Smooth muscle cell (in vitro differentiated cells): ENCODE data around the gene LETM1. TPM values are rescaled to one million over a fixed set of nuclear protein-coding genes. Genes with fewer than 3 reads are reported as not detected.

Source experiments
- DNase-seq: peaks from one replicate; lab custom pipeline; 2025; ENCODE audit not compliant: unreplicated experiment; lab: John Stamatoyannopoulos, UW
- H2AFZ ChIP-seq: fragments of 200-600 bp; sonication (generic); 2 replicates; pipeline ENCODE4 v1.6.0; 2016; ENCODE audit warnings: antibody characterized with exemption, low read depth, mild to moderate bottlenecking
- H3F3A ChIP-seq: fragments of 200-600 bp; sonication (generic); 2 replicates; pipeline ENCODE4 v1.6.0; 2017; ENCODE audit warnings: antibody characterized with exemption, low read depth
- H3K27ac ChIP-seq: fragments of 200-600 bp; sonication (generic); 2 replicates; pipeline ENCODE4 v1.5.1; 2016; ENCODE audit warnings: low read depth, mild to moderate bottlenecking
- H3K27me3 ChIP-seq: fragments of 200-600 bp; sonication (generic); 2 replicates; pipeline ENCODE4 v1.6.1; 2016; ENCODE audit warnings: low read depth, mild to moderate bottlenecking
- H3K36me3 ChIP-seq: fragments of 200-600 bp; sonication (generic); 2 replicates; pipeline ENCODE4 v1.5.1; 2016; ENCODE audit warnings: low read depth
- H3K4me1 ChIP-seq: fragments of 200-600 bp; sonication (generic); 2 replicates; pipeline ENCODE4 v1.5.1; 2016; ENCODE audit warnings: low read depth
- H3K4me2 ChIP-seq: fragments of 200-600 bp; sonication (generic); 2 replicates; pipeline ENCODE4 v1.6.0; 2016; ENCODE audit warnings: mild to moderate bottlenecking
- H3K4me3 ChIP-seq: fragments of 200-600 bp; sonication (generic); 2 replicates; pipeline ENCODE4 v1.5.1; 2016; ENCODE audit warnings: mild to moderate bottlenecking
- H3K79me2 ChIP-seq: fragments of 200-600 bp; sonication (generic); 2 replicates; pipeline ENCODE4 v1.6.0; 2016; ENCODE audit warnings: low read depth, mild to moderate bottlenecking
- H3K9ac ChIP-seq: fragments of 200-600 bp; sonication (generic); 2 replicates; pipeline ENCODE4 v1.6.0; 2016; ENCODE audit warnings: low read depth
- H3K9me3 ChIP-seq: fragments of 200-600 bp; sonication (generic); replicated peaks from 2 replicates; pipeline ENCODE4 v1.5.1; 2016; ENCODE audit warnings: low read depth
- H4K20me1 ChIP-seq: fragments of 200-600 bp; sonication (generic); 2 replicates; pipeline ENCODE4 v1.6.0; 2016; ENCODE audit warnings: low read depth
- CTCF ChIP-seq: fragments of 200-600 bp; sonication (generic); IDR thresholded peaks from 2 replicates; pipeline ENCODE4 v1.5.1; 2017; ENCODE audit warnings: borderline replicate concordance, mild to moderate bottlenecking, antibody characterized with exemption; ENCODE audit not compliant: insufficient read depth, poor library complexity, severe bottlenecking
- WGBS: methylation state at CpG from one replicate; pipeline ENCODE4 v1.1.7; 2016; ENCODE audit warnings: low lambda C conversion rate; 5-methylcytosine and 5-hydroxymethylcytosine counted together
- polyA plus RNA-seq: library from polyadenylated mRNA; unstranded; fragments of >200 nt; fragmentation: Nextera tagmentation; extraction: Ambion mirVana; gene quantifications from 2 replicates; pipeline ENCODE4 v1.2.1, GENCODE V29; 2016
- total RNA-seq: library from RNA; depleted of rRNA; stranded (reverse); fragments of >200 nt; gene quantifications from 2 replicates; pipeline ENCODE4 v1.2.3, GENCODE V29; 2014

LETM1 gene
- total and polyA plus RNA-seq, 2 experiments from 2014 or later: 15.3 to 17.1 TPM

GRCh38 chr4:1802720-1803522 is 53.0 kb downstream of the LETM1 start:
- no peak overlapping the region for H3K9ac ChIP-seq
- H3K4me1 ChIP-seq: no peaks in the 10 kb centered on the region
- no peak overlapping the region for H3K27ac ChIP-seq
- no peak overlapping the region for H3K4me3 ChIP-seq
- 96% methylated on average over 68 of the region's 71 CpGs for WGBS
- H3K27me3 ChIP-seq: no peaks in the 10 kb centered on the region
- no peaks in the 10 kb centered on the region for H3K79me2 ChIP-seq
- peaks cover under 1% of the 10 kb centered on the region for H3F3A ChIP-seq
- H3K36me3 ChIP-seq: no peaks in the 10 kb centered on the region
- H3K9me3 ChIP-seq: no peaks in the 10 kb centered on the region
- H4K20me1 ChIP-seq: no peaks in the 10 kb centered on the region
- H3K4me2 ChIP-seq: no peak overlapping the region
- no peak for TF ChIP-seq CTCF
- DNase-seq: no peak
- no peak overlapping the region for H2AFZ ChIP-seq

GRCh38 chr4:1802151-1802715 is 53.7 kb downstream of the LETM1 start:
- Histone ChIP-seq H3K27ac (no peak overlapping the region), H3K9me3 (no peaks in the 10 kb centered on the region), H4K20me1 (peaks cover 3% of the 10 kb centered on the region), H3K36me3 (no peaks in the 10 kb centered on the region), H3K9ac (no peak overlapping the region), H3K4me2 (no peak overlapping the region), H3F3A (no peaks in the 10 kb centered on the region), H3K79me2 (no peaks in the 10 kb centered on the region), H3K4me1 (no peaks in the 10 kb centered on the region), H3K27me3 (no peaks in the 10 kb centered on the region), H3K4me3 (no peak overlapping the region), H2AFZ (no peak overlapping the region)
- TF ChIP-seq CTCF: no peak
- WGBS: 93% methylated on average over 22 of the region's 22 CpGs
- DNase-seq: no peak

- no peak for TF ChIP-seq CTCF
- peaks cover 11% of the 10 kb centered on the region for H4K20me1 ChIP-seq
Measured at GRCh38 chr4:1801286-1801958, 54.5 kb downstream of the LETM1 start.

More at GRCh38 chr4:1801286-1801958, 54.5 kb downstream of the LETM1 start:
- Histone ChIP-seq H3K4me3 (no peak overlapping the region), H3K4me2 (no peak overlapping the region), H3K9me3 (no peaks in the 10 kb centered on the region), H2AFZ (no peak overlapping the region), H3K27ac (no peak overlapping the region), H3K4me1 (no peaks in the 10 kb centered on the region), H3K79me2 (no peaks in the 10 kb centered on the region), H3K27me3 (no peaks in the 10 kb centered on the region), H3K9ac (no peak overlapping the region), H3K36me3 (no peaks in the 10 kb centered on the region), H3F3A (no peaks in the 10 kb centered on the region)
- DNase-seq: no peak
- WGBS: 98% methylated on average over 47 of the region's 56 CpGs
